ENCODE data around the gene MARVELD2. TPM values are rescaled to one million over a fixed set of nuclear protein-coding genes. Genes with fewer than 3 reads are reported as not detected.

The MARVELD2 gene
- total and polyA plus RNA-seq, 9 donors, result 0.25 to 9.2 (median 1.7) TPM

DNA sequence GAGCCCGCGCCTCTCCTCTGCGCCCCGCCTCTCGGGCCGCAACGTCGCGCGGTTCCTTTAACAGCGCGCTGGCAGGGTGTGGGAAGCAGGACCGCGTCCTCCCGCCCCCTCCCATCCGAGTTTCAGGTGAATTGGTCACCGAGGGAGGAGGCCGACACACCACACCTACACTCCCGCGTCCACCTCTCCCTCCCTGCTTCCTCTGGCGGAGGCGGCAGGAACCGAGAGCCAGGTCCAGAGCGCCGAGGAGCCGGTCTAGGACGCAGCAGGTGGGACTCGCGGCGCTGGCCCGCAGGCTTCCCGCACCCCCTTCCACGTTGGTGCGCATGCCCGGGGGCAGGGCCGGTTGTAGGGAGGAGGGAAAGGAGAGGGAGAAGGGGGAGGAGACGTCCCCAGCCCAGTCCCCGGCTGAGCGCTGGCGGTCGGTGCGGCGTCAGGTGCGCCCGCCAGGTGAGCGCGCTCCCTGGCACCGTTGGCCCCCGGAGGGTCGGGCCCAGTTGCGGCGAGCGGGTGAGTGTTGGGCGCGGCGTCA is 77.5 kb downstream of the MARVELD2 start, which contains the start of gene OCLN:
TSS of gene OCLN (plus strand) at position 400 of the 532 bp plus-strand sequence. CDS start 11,455 bp downstream, outside the sequence.
- Histone ChIP-seq H3K27me3 (no peaks in the 10 kb centered on the region), H3K36me3 (no peaks in the 10 kb centered on the region), H3K4me1 (ENCODE audit: insufficient read depth) (no peaks in the 10 kb centered on the region), H3K9me3 (no peaks in the 10 kb centered on the region), H3K27ac (no peak within 1 kb of the TSS), H3K4me3 (peak within 1 kb of the TSS; percentile 42)
- TF ChIP-seq EP300 (IDR thresholded peaks at IDR 0.05) (no peak), POLR2A (IDR thresholded peaks at IDR 0.05) (no peak)
- TF ChIP-seq, protein P1, sequence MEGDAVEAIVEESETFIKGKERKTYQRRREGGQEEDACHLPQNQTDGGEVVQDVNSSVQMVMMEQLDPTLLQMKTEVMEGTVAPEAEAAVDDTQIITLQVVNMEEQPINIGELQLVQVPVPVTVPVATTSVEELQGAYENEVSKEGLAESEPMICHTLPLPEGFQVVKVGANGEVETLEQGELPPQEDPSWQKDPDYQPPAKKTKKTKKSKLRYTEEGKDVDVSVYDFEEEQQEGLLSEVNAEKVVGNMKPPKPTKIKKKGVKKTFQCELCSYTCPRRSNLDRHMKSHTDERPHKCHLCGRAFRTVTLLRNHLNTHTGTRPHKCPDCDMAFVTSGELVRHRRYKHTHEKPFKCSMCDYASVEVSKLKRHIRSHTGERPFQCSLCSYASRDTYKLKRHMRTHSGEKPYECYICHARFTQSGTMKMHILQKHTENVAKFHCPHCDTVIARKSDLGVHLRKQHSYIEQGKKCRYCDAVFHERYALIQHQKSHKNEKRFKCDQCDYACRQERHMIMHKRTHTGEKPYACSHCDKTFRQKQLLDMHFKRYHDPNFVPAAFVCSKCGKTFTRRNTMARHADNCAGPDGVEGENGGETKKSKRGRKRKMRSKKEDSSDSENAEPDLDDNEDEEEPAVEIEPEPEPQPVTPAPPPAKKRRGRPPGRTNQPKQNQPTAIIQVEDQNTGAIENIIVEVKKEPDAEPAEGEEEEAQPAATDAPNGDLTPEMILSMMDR (IDR thresholded peaks at IDR 0.05), result no peak
- intact Hi-C loops (cut with DNase I), result no loop called here
- 0 to 1% (median 1%) methylated on average over 50 to 56 of the region's 56 CpGs for WGBS, 3 donors
- peak in 2 of 5 donors; percentile 16 to 35 for DNase-seq

DNA sequence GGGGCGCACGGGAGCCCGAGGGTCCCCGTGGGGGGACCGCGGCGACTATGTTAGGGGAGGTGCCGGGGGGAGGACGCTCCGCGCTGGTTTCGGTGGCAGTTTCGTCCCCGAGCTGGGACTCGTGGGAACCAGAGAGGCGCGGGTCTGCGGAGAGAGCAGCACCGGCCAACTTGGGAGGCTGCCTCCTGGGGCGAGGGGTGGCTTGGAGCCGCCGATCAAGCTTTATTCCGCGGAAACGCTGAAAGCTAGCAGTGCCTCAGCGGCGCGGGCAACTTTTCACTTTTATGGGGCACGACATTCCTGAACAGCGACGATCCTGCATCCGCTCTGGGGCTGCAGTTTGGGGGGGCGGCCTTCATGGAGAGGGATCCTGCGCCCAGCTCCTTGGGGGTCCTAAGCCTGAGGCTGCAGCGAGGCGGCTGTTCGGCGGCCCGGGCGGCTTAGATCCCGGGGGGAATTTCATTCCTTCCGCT is 78.0 kb downstream of the MARVELD2 start:
- intact Hi-C loops (cut with DNase I), result no loop called here
- Histone ChIP-seq H3K4me3 (peak overlapping the region; percentile 42), H3K27me3 (no peaks in the 10 kb centered on the region), H3K27ac (no peak overlapping the region), H3K9me3 (no peaks in the 10 kb centered on the region), H3K4me1 (ENCODE audit: insufficient read depth) (no peaks in the 10 kb centered on the region), H3K36me3 (no peaks in the 10 kb centered on the region)
- TF ChIP-seq EP300 (IDR thresholded peaks at IDR 0.05) (no peak), POLR2A (IDR thresholded peaks at IDR 0.05) (no peak)
- TF ChIP-seq, protein P1 (IDR thresholded peaks at IDR 0.05), result no peak
- 0 to 2% (median 0%) methylated on average over 25 to 42 of the region's 42 CpGs for WGBS, 3 donors
- DNase-seq, result peak in 1 of 5 donors; percentile 11

GRCh38 chr5:69493396-69494133 is 78.6 kb downstream of the MARVELD2 start:
- peak in 2 of 5 donors; percentile 10 to 33 for DNase-seq
- TF ChIP-seq EP300 (IDR thresholded peaks at IDR 0.05), result no peak
- TF ChIP-seq, protein P1 (IDR thresholded peaks at IDR 0.05), result no peak
- no peak for TF ChIP-seq POLR2A (IDR thresholded peaks at IDR 0.05)
- Histone ChIP-seq H3K9me3 (no peaks in the 10 kb centered on the region), H3K4me3 (peak overlapping the region; percentile 42), H3K27ac (no peak overlapping the region), H3K27me3 (no peaks in the 10 kb centered on the region), H3K36me3 (no peaks in the 10 kb centered on the region), H3K4me1 (ENCODE audit: insufficient read depth) (no peaks in the 10 kb centered on the region)
- WGBS, 3 donors, result 1 to 2% (median 1%) methylated on average over 42 to 62 of the region's 62 CpGs
- intact Hi-C loops (cut with DNase I), result no loop called here

Small RNA genes lying within 50 kb of the gene (small RNA-seq; reads per million reads assigned to genes)
- not detected for gene RN7SL616P
- gene RPS27P14, result not detected

Other genes with a start within 250 kb of the MARVELD2 start
- 1 to 10 TPM; 3.5 to 9.2 (median 6.2) TPM for gene CCNB1, start 248.0 kb upstream of the MARVELD2 start, total RNA-seq
- gene CCNB1, start 248.0 kb upstream of the MARVELD2 start, polyA plus RNA-seq, result 10 to 100 TPM in 1 of 2 donors, 1 to 10 TPM in 1; 6.7 to 13.9 TPM
- 1 to 10 TPM; 2.3 to 6.4 (median 4.2) TPM for gene CENPH, start 225.5 kb upstream of the MARVELD2 start, total RNA-seq
- 1 to 10 TPM; 4.3 to 9.6 TPM for gene CENPH, start 225.5 kb upstream of the MARVELD2 start, polyA plus RNA-seq
- 10 to 100 TPM in 6 of 7 donors, 1 to 10 TPM in 1; 8.3 to 19.6 (median 14.4) TPM for gene CDK7, start 180.2 kb upstream of the MARVELD2 start, total RNA-seq
- gene CDK7, start 180.2 kb upstream of the MARVELD2 start, polyA plus RNA-seq, result 10 to 100 TPM; 17.2 to 20.1 TPM
- gene CCDC125, start 82.3 kb upstream of the MARVELD2 start, total RNA-seq, result 1 to 10 TPM; 5.7 to 7.8 (median 6.7) TPM
- 1 to 10 TPM; 2.2 to 6.9 TPM for gene CCDC125, start 82.3 kb upstream of the MARVELD2 start, polyA plus RNA-seq
- gene AK6, start 45.6 kb upstream of the MARVELD2 start, total RNA-seq, result 10 to 100 TPM; 21.2 to 31.5 (median 27.0) TPM
- 10 to 100 TPM; 29.8 to 40.2 TPM for gene AK6, start 45.6 kb upstream of the MARVELD2 start, polyA plus RNA-seq
- gene TAF9, start 45.6 kb upstream of the MARVELD2 start, total RNA-seq, result 10 to 100 TPM; 19.7 to 48.2 (median 34.9) TPM
- 10 to 100 TPM; 46.2 to 47.2 TPM for gene TAF9, start 45.6 kb upstream of the MARVELD2 start, polyA plus RNA-seq
- 10 to 100 TPM; 11.9 to 21.7 (median 20.6) TPM for gene RAD17, start 45.3 kb upstream of the MARVELD2 start, total RNA-seq
- 10 to 100 TPM; 11.8 to 16.9 TPM for gene RAD17, start 45.3 kb upstream of the MARVELD2 start, polyA plus RNA-seq
- gene OCLN, start 77.7 kb downstream of the MARVELD2 start, total RNA-seq, result 10 to 100 TPM in 1 of 7 donors, 1 to 10 TPM in 5, under 1 TPM in 1; 0.99 to 23.9 (median 3.9) TPM
- gene OCLN, start 77.7 kb downstream of the MARVELD2 start, polyA plus RNA-seq, result 1 to 10 TPM in 1 of 2 donors, under 1 TPM in 1; 0.70 to 2.9 TPM
- 10 to 100 TPM; 13.7 to 40.1 (median 24.5) TPM for gene GTF2H2C, start 145.1 kb downstream of the MARVELD2 start, total RNA-seq
- 10 to 100 TPM; 14.1 to 25.4 TPM for gene GTF2H2C, start 145.1 kb downstream of the MARVELD2 start, polyA plus RNA-seq

Measured in ovary (tissue), 9 donors.